ENCODE results near the gene AMPD3. TPM values are rescaled to one million over a fixed set of nuclear protein-coding genes. Genes with fewer than 3 reads are reported as not detected.

AMPD3 gene
- polyA plus RNA-seq, 1 of the 3 experiments (the other 2 are of a cell fraction) = 1.7 TPM

- TF ChIP-seq JUND (IDR thresholded peaks at IDR 0.05) (no peak), FOXJ3 (CRISPR knock-in tag; IDR thresholded peaks at IDR 0.05) (no peak)
Measured at GRCh38 chr11:10515418-10515817, 60.4 kb downstream of the AMPD3 start (continued).

GRCh38 chr11:10518123-10518522, 63.1 kb downstream of the AMPD3 start:
- no peak for DNase-seq
- Histone ChIP-seq H2AFZ (ENCODE audit: low read depth) (no peak overlapping the region), H3K4me2 (no peak overlapping the region), H3K9ac (no peak overlapping the region), H3K27me3 (ENCODE audit: insufficient read depth) (no peaks in the 10 kb centered on the region), H3K9me2 (no peaks in the 10 kb centered on the region), H3K4me1 (ENCODE audit: control insufficient read depth in 1 of 2, insufficient read depth in 2 of 2, low read depth in 1 of 2, low read length in 1 of 2) (peaks cover 0 to 9% of the 10 kb centered on the region in 2 experiments; a peak in 1 of 4 replicates), H3F3A (replicated peaks; ENCODE audit: insufficient read depth) (no peaks in the 10 kb centered on the region), H3K9me3 (no peaks in the 10 kb centered on the region), H3K36me3 (replicated peaks in 1 of 2; ENCODE audit: control insufficient read depth in 1 of 2, insufficient read depth in 2 of 2, low read length in 1 of 2) (peaks cover 29 to 64% of the 10 kb centered on the region in 2 experiments), H3K79me2 (ENCODE audit: insufficient read depth) (no peaks in the 10 kb centered on the region), H3K4me3 (ENCODE audit: low read depth in 2 of 2, low read length in 1 of 2) (no peak overlapping the region), H3K27ac (ENCODE audit: low read depth in 2 of 2, low read length in 1 of 2) (no peak overlapping the region), H4K20me1 (ENCODE audit: insufficient read depth) (no peaks in the 10 kb centered on the region)
- POLR2A ChIA-PET = no interaction called here
- TF ChIP-seq EZH2phosphoT487 (IDR thresholded peaks at IDR 0.05; ENCODE audit: borderline replicate concordance, low read depth) = no peak
- TF ChIP-seq TEAD4 (IDR thresholded peaks at IDR 0.05; ENCODE audit: borderline replicate concordance, insufficient read depth) = no peak
- TF ChIP-seq RAD21 (IDR thresholded peaks at IDR 0.05; ENCODE audit: low read length) = no peak
- TF ChIP-seq ELF1 (IDR thresholded peaks at IDR 0.05) = no peak
- TF ChIP-seq, protein P1, sequence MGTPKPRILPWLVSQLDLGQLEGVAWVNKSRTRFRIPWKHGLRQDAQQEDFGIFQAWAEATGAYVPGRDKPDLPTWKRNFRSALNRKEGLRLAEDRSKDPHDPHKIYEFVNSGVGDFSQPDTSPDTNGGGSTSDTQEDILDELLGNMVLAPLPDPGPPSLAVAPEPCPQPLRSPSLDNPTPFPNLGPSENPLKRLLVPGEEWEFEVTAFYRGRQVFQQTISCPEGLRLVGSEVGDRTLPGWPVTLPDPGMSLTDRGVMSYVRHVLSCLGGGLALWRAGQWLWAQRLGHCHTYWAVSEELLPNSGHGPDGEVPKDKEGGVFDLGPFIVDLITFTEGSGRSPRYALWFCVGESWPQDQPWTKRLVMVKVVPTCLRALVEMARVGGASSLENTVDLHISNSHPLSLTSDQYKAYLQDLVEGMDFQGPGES (IDR thresholded peaks at IDR 0.05; ENCODE audit: low read depth, low read length) = no peak
- no peak for TF ChIP-seq SMC3 (IDR thresholded peaks at IDR 0.05; ENCODE audit: low read depth, low read length)
- TF ChIP-seq NRF1 (IDR thresholded peaks at IDR 0.05; ENCODE audit: low read depth, low read length) = no peak
- TF ChIP-seq MXI1 (IDR thresholded peaks at IDR 0.05; ENCODE audit: low read depth, low read length) = no peak
- TF ChIP-seq JUND (IDR thresholded peaks at IDR 0.05) = no peak
- TF ChIP-seq SIN3A (IDR thresholded peaks at IDR 0.05; ENCODE audit: borderline replicate concordance, low read depth, low read length) = no peak
- no peak for TF ChIP-seq GATA2 (CRISPR knock-in tag; IDR thresholded peaks at IDR 0.05)
- CTCF ChIA-PET = interaction anchor here (1.3 to 2.7 kb wide), 3 partner anchors 22 to 217 kb away, joined by 3 to 11 read pairs (median 5); partner anchors contain the start of gene RNF141

DNA sequence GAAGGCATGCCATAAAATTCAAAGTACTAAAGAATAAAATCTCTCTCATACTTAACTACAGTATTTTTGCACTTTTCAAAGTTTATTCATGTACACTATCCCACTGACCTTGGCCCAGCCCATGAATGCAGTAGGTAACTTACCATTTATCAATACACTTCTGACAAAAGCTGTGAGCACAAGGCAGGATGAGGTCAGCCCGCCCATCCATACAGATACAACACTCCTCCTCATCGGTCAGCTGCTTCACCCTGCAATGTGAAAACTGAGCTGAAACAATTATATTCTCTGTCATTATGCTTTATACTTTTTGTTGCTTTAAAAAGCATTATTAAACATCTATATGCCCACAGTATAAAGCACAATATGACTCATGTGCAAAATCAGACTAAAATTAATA, 63.8 kb downstream of the AMPD3 start:
- Histone ChIP-seq H3K9me2 (no peaks in the 10 kb centered on the region), H3K36me3 (replicated peaks in 1 of 2; ENCODE audit: control insufficient read depth in 1 of 2, insufficient read depth in 2 of 2, low read length in 1 of 2) (peaks cover 33 to 72% of the 10 kb centered on the region in 2 experiments), H3K9me3 (no peaks in the 10 kb centered on the region), H3K4me3 (ENCODE audit: low read depth in 2 of 2, low read length in 1 of 2) (no peak overlapping the region), H4K20me1 (ENCODE audit: insufficient read depth) (no peaks in the 10 kb centered on the region), H3K27me3 (ENCODE audit: insufficient read depth) (no peaks in the 10 kb centered on the region), H3K4me1 (ENCODE audit: control insufficient read depth in 1 of 2, insufficient read depth in 2 of 2, low read depth in 1 of 2, low read length in 1 of 2) (peaks cover 0 to 9% of the 10 kb centered on the region in 2 experiments; a peak in 1 of 4 replicates), H3K27ac (ENCODE audit: low read depth in 2 of 2, low read length in 1 of 2) (no peak overlapping the region), H3F3A (replicated peaks; ENCODE audit: insufficient read depth) (no peaks in the 10 kb centered on the region), H2AFZ (ENCODE audit: low read depth) (no peak overlapping the region), H3K79me2 (ENCODE audit: insufficient read depth) (no peaks in the 10 kb centered on the region), H3K9ac (no peak overlapping the region), H3K4me2 (no peak overlapping the region)
- ChIA-PET CTCF (interaction anchor here (0.7 to 1.5 kb wide), 4 partner anchors 22 to 770 kb away, joined by 3 to 5 read pairs (median 4); partner anchors contain the start of gene RNF141), POLR2A (no interaction called here)
- no peak for DNase-seq
- WGBS (ENCODE audit: low lambda C conversion rate) = 94% methylated on average over 2 of the region's 2 CpGs
- TF ChIP-seq FOXM1 (IDR thresholded peaks at IDR 0.05; ENCODE audit: low read depth) (no peak), TEAD4 (IDR thresholded peaks at IDR 0.05; ENCODE audit: borderline replicate concordance, insufficient read depth) (no peak), CTCF (IDR thresholded peaks at IDR 0.05) (no peak), TAF1 (IDR thresholded peaks at IDR 0.05; ENCODE audit: borderline replicate concordance, low read depth, low read length) (no peak), CHD2 (IDR thresholded peaks at IDR 0.05; ENCODE audit: low read length, partially characterized antibody) (no peak)
- TF ChIP-seq, protein P2, sequence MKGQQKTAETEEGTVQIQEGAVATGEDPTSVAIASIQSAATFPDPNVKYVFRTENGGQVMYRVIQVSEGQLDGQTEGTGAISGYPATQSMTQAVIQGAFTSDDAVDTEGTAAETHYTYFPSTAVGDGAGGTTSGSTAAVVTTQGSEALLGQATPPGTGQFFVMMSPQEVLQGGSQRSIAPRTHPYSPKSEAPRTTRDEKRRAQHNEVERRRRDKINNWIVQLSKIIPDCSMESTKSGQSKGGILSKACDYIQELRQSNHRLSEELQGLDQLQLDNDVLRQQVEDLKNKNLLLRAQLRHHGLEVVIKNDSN (IDR thresholded peaks at IDR 0.05; ENCODE audit: borderline replicate concordance, low read depth) = no peak
- TF ChIP-seq, protein P3, sequence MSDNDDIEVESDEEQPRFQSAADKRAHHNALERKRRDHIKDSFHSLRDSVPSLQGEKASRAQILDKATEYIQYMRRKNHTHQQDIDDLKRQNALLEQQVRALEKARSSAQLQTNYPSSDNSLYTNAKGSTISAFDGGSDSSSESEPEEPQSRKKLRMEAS (IDR thresholded peaks at IDR 0.05; ENCODE audit: low read depth) = no peak
